HG03521 (cell line): Measurements from ENCODE around the gene C2orf49.

Experiments
- ATAC-seq: cut with Tn5 transposase; IDR thresholded peaks from one replicate; pipeline ENCODE4 v1.9.1; 2021; ENCODE audit warnings: mild to moderate bottlenecking, moderate library complexity; ENCODE audit not compliant: unreplicated experiment

C2orf49 gene

DNA sequence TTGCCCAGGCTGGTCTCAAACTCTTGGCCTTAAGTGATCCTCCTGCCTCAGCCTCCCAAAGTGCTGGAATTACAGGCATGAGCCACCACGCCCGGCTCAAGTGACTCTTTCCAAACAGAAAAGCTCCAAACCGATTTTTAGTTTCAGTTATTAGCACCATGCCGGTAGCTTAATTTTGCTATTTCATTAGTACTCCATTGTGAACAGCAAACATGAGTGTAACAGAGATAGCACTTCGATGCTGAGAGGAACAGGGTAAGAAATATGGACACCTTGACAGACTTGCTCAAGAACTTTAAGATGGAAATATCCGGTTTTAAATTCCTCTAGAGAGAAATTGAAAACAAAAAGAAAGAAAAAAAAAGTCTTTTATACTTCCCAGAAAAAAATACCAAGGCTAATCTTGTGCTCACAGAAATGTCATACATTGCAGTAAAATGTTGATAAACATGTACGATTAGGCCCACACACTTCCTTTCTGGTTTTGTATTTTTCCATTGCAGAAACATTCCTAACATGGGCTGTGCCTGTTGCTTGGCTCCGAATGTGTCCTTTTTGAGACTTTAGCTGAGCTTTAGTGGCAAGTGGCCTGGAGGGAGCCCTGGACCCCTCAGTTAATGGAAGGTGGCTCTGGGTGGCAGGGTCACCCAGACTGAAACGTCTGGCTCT lies 43.2 kb downstream of the C2orf49 start:
- ATAC-seq = no peak

DNA sequence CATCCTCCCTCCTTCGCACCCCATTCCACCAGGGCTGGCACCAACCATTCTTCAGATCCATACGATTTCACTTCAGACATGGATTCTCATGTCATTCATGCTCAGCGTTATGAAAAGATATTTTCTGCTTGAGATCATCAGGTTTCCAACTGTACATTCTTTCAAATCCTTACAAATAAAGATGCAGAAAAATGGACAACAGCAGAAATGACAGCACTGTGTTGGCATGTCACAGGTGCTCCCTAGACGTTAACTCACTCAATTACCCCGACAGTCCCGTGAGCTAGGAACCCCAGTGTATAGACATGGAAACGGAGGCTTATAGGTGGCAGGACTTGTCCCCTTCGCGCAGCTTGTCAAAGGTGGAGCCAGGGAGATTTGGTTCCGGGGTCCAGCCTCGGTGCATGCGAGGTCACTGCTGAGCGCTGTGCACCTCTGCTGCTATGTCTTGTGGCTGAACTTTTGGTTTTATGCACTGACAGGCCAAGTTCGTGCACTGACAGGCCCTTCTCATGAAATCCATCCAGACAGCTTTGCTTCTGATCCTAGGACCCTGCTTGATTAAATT lies 43.8 kb downstream of the C2orf49 start:
- ATAC-seq = no peak

DNA sequence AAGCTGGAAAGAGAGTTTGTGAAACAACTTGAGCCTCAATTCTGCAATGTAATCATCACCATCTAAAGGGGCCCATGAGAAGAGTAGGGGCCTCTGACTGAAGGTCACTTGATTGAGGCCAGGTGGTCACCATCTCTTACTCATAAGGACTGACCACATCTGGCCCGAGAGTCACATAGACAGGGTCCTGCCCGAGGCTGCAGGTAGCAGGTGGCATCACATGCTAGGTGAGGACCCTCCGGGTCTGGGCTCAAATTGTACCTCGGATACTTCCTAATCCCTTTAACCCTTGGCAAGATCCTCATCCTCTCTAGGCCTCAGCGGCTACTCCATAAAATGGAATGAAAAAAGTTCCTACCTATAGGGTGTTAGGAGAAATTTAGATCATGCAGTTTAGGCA lies 44.8 kb downstream of the C2orf49 start:
- no peak for ATAC-seq

DNA sequence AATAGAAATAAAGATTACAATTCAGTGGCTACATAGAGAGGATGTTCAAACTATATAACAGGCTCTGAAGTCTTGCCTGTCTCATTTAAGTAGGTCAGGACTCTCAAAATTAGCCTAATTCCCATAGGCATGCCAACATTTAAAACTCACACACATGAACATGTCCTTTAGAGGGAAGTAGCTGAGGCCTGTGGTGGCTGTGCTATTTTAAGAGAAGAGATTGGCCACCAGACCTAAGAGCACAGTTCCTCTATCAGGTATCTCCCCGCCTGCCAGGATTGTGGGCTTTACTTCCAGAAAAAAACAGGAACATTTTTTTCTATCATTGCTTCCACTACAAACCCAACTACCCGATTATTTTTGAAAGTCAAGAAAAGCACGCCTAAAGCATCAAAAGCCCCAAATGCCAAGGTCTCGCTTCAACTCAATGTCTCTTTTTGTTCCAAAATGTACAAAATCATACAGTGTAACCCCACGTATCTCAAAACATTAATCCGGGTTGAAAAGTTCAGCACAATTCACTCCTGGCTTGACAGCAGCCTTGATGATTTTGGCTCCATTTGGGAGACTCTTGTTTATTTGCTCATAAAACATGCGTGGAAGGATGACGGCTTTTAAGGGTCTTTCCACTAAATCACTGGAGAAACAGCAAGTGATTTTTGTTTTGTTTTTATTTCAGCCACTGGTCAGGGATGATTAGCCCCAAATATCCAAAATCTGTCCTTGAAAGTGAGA lies 46.3 kb downstream of the C2orf49 start:
- ATAC-seq = no peak

DNA sequence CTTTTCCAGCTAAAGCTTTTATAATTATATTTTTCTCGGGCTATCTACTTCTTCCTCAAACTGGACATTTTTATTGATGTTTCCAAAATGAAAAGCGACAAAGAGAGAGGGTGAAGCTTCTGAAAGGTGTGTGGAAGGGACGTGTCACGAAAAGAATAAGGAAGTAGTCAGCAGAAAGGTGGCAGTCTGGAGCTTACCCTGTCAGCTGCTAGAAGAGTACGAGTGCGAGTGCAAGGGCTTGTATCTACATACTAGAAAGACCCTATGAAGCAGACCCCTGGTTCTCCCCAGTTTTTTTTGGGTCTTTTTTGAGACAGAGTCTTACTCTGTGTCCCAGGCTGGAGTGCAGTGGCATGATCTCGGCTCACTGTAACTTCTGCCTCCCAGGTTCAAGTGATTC lies 46.9 kb downstream of the C2orf49 start:
- no peak for ATAC-seq

DNA sequence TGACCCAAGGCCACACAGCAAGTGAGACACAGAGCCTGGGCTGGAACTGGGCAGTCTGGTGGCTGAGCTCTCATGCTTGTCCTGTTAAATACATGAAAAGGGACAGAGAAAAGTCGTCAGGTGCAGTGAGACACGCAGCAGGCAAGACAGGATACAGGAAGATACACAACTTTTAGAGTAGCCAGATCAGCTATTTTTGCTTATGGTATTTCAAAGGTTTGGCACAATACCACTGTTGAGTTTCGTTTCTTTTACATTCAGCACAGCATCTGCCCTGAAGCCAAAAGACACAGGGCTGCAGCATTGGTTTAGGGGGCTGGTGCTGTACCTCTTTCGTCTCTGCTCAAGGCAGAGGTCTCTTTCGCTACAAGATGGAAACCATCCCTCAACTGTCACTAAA lies 47.5 kb downstream of the C2orf49 start:
- ATAC-seq = no peak

DNA sequence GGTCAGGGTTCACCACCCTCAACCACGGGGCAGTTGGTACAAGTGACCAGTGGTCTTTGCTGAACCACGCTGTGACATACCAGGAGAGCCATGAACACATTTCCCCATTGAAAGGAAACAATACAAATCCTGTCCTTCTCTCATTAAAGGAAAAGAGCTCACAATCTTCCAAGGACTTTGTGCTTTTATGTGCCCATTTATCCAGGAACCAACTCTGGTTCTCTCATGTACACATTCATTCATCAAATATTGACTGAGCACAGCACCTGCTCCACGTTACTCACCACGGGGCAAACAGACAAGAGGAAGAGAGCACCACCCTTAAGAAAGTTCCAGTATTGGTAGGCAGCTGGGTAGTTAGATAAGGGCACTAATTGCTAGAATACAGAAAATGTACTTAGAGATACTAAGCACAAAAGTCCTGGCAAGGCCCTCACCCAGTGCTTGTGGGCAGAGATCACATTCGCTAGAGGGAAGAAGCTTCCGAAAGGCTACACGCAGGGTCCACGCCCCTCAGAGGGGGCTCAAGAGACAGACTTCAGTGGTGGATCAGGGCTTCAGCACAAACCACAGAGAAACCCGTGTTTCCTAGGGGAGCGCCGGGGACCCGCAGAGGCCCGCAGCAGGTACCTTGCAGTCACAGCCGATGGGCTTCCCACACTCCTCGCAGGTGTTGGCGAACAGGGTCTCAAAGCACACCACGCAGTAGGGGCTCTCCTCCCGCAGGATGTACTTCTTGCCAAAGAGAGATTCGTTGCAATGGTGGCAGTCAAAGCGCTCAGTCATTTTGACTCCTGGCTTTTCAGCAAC lies 48.6 kb downstream of the C2orf49 start:
- no peak for ATAC-seq

DNA sequence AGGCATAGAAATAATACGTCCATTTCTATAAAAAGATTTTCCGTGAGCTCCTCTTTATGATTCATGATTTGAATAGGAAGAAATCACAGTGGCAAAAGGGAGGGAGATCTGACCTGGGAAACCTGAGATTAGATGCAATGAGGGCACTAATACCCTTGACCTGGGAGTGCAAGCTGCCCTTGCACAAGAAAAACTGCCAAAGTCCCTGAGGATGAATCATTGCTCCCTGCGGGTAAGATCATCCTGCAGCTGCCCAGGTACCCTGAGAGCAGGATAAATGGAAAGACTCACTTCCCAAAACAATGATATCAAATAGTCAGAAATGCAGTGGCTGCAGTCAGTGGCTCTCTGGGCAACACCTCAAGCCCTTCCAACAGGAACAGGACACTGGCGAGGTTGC lies 49.9 kb downstream of the C2orf49 start:
- no peak for ATAC-seq

DNA sequence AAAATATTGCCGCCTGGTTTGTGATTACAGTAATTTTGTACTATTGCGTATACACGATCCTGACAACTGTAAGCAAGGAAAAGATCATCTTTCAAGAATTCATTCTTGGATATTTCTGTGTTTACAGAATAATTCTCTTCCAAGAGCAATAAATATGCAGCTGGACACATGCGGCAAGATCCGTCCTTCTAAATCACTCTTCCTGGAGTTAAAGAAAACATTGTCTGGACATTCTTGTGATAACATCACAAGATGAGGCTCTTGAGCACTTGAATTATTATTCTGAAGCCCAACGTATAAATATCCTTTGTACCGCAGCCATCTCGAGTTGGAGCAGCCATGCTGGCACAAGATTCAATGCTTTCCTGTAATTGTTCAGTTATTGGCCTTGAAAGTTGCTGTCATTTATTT lies 51.6 kb downstream of the C2orf49 start:
- no peak for ATAC-seq

DNA sequence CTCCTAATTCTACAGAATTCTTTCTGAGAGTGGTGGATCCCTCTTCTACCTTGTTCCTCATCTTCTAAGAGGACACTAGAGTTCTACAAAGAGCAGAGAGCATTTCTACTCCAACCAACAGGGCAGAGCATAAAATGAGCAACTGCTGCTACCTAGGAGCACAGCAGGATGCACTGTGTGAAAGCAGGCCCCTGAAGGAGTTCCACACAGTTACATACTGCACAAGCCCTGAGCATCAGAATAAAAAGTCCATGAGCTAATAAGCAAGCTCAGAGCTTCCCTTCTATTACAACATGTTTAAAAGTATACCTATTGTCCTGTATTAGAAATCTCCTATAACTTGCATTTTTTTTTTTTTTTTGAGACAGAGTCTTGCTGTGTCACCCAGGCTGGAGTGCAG lies 53.1 kb downstream of the C2orf49 start:
- no peak for ATAC-seq

DNA sequence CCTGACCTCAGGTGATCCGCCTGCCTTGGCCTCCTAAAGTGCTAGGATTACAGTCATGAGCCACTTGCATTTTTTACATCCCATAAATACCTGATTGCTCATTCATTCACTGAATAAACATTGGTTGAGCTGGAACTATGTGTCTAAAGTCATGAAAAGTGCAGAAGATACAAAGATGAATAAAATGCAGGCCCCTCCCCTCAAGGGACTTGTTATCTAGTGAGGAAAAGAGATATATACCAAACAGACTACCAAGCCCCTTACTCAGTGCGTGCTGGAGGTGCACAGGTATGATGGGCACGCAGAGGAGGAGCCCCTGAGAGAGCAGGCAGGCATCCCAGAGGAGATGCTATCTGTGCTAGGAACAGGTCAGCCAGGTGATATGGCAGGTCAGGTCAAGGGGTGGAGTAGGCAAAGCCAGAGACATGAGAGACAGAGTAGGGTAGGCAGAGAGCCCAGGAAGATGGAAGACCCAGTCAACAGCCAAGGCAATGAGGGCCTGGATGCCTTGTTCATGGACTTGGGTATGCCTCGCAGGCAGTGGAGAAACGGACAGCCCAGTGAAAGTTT lies 53.8 kb downstream of the C2orf49 start:
- no peak for ATAC-seq

DNA sequence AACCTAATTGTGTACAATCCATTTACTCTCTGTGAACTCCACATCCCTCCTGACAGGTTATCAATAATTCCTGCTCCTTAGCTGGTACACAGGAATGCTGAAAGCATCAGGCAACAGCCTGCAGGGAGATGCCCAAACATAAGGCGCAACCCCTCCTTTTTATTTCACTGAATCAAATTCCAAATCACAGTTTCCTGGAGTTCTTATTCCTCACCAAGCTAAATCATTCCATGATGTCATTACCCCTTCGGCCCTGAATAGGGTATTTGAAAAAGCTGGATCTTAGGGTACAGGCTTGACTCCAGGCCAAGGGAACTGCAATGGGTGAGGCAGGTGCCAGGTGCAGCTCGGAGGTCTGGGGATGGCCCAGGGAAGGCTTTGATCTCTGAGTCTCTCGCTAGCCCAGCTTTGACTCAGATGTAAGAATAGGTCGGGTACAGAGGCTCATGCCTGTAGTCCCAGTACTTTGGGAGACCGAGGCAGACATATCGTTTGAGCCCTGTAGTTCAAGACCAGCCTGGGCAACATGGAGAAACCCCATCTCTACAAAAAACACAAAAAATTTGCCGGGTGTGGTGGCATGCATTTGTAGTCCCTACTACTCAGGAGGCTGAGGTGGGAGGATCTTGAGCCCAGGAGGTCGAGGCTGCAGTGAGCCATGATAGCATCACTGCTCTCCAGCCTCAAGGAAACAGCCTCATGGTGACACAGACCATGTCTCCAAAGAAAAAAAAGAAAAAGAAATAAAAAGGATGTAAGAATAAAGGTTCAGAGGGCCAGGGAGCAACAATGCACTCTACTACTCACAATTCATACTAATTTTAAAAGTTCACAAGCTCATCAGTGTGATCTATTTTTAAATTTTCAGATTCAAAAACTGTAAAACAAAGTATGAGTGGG lies 54.7 kb downstream of the C2orf49 start:
- no peak for ATAC-seq

DNA sequence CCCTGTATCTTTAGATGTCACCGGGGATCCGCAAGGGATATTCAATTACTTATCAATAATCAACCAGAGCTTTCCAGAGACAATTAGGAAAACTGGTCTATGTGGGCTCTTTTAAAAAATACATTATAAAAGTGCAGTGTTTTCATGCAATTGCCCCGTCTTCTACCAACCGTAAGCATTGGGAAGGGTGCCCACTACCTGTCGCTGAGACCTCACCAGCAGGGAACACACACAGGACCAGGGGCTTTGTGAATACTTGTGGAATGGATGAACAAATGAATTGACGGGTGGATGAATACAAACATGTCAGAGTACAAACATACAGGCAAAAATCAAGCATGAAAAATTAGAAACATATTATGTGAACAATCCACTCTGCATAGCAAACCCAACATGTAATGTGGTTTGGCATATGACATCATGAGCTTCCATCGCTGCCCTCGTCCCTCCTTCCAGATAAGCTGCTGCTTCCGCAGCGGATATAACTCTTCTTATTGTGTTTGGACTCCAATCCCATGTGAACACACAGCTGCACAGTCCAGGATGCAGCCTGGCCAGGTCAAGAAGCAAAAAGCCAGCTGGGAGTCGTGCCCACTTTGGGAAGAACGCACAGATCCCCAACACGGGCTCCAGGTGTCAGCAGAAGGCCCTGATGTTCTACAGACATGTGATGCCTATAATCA lies 56.2 kb downstream of the C2orf49 start:
- no peak for ATAC-seq

DNA sequence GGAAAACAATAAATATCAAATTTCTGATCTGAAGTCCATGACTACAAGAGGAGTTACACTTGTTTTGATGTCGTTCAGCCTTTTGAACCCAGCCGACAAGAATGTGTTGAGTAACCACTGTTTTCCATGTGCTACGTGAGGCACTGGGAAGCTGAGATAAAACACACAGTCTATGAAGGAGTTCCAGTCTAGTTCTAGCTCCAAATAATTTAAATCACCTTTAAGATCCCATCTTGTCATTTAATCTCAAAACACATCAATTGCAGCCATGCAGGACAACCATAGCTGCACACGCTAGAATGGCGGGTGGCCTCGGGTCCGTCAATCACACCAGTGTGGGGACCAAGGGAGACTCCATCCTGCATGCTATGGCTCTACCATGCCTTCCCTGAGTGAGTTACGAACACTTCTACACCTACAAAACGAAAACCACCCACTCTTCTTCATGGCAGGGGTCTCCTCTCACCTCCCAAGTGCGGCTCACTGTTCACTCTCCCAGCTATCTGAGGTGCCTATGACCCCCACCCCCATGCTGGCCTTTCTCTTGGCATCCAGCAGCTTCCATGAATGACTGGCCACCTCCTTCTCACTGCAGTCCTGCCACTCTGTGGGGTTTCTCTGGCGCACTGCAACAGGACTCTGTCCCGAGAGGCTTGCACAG lies 57.7 kb downstream of the C2orf49 start:
- ATAC-seq = no peak

DNA sequence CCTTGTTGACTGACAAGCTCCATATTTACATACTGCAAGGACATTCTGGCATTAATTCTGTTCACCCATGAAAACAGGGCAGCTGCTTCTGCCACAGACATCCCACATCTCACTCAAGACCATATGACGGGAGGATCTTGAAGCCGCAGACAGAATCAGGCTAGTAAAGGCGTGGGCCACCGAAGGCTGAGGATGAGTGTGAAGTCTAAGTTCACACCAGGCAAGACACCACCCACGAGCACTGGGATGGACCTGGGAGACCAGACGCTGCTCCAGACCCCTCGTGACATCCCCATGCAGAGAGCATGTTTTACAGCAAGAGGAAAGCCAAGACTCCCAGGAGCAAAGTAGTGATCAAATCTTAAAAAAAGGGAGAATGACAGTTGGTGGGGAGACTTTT lies 58.4 kb downstream of the C2orf49 start:
- ATAC-seq = no peak

DNA sequence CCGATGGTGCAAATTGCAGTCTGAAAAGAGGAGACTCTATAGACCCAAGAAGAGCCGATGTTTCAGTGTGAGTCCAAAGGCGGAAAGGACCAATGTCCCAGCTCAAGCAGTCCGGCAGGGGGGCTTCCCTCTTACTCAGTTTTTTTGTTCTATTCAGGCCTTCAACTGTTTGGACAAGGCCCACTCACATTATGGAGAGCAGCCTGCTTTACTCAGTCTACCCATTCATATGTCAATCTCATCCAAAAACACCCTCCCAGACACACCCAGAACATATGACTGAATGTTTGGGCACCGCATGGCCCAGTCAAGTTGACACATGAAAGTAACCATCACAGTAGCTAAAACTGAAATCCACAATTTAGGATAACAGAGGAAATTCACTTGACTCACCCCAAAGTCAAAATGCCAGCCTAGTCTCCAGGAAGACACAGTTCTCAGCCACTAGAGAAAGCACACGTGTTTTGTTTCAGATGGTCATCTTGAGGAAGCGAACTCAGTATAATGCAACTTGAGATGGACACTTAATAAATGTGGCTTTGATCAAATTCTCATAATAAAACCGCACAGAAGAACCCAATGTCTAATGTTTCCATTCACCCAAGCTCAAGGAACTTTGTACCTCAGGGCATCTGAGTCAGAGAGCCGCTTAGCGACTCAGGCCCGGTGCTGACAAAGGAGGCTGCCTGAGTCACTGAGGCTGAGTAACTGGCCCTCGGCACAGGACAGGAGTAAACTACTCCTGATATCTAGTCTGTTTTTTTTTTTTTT lies 59.1 kb downstream of the C2orf49 start:
- ATAC-seq = no peak

DNA sequence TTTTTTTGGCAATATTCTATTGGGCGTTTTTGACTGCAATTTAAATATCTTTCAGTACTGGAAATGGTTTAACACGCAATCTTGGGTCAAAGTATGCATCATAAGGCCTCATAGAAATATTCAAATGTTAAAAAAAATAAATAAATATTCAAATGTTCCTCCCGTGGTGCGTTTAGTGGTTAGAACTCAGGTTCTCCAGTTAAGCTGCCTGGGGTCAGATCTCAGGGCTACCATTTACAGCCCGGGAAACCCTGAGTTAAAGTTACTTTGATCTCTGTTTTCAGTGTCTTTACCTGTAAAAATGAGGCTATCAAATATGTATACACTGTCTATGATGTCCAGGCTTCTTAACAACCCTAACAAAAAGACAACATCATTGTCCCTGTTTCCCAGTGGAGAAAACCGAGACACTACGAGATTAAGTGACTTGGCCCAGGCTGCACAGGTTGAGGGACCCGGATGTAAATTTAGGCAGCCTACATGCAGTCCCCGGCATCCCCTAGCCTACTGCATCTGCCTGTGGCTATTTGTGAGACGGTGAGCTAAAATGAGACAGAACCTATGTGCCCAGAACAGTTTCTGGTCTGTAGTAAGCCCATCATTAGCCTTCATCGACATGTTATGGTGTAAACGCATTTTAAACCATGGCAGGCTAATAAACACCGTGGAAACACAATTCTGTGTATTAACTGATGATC lies 59.8 kb downstream of the C2orf49 start:
- ATAC-seq = no peak

DNA sequence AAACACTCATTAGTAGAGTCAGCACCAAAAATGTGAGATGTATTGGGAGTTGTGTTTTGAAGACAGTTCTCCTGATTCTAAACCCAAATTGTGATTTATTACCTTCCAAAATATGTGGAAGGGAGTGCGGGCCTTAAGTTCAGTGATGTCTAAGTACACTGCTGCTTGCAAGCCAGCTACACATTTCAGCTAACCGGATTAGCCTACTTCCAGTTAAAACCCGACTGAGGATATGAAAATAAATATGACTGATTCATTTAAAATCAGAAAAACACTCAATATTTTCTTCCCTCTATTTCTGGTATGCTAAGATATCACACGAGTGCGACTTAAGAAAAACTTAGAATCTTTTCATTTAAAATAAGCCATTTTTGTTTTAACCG lies 60.6 kb downstream of the C2orf49 start:
- ATAC-seq = no peak
